HG02571 (cell line): ENCODE measurements around the gene PHAF1.
A peak's percentile ranks its signal among the peaks of the same experiment; 100 is the strongest.

Experiments used
- ATAC-seq: cut with Tn5 transposase; IDR thresholded peaks from one replicate; pipeline ENCODE4 v1.9.1; 2021; ENCODE audit warnings: mild to moderate bottlenecking, moderate library complexity; ENCODE audit not compliant: unreplicated experiment

PHAF1 gene

DNA sequence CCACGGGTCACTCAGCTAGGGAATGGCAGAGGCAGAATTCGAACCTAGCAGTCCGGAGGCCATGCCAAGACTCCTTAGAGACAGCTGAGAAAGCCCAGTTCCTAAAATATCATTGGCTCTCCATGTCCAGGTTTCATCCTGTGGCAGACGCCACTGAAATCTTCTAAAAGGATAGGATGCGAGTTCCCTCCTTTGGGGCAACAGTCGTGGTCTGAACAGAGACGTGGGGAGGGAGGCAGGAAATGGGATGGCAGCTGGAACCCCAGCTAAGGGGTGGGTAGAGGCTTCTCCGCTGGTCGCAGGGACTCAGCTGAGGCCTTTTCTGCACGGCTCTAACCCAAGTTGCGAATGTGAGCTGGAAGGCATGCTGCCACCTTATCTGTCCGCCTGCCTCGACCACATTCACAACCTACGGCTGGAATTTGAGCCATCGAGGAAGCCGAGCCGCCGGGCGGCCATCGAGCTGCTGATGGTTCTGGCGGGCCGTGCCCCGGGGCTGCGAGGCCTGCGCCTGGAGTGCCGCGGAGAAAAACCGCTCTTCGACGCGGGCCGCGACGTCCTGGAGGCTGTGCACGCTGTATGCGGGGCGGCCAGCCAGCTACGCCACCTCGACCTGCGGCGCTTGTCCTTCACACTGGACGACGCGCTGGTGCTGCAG is 52.9 kb downstream of the PHAF1 start:
- ATAC-seq = no peak

DNA sequence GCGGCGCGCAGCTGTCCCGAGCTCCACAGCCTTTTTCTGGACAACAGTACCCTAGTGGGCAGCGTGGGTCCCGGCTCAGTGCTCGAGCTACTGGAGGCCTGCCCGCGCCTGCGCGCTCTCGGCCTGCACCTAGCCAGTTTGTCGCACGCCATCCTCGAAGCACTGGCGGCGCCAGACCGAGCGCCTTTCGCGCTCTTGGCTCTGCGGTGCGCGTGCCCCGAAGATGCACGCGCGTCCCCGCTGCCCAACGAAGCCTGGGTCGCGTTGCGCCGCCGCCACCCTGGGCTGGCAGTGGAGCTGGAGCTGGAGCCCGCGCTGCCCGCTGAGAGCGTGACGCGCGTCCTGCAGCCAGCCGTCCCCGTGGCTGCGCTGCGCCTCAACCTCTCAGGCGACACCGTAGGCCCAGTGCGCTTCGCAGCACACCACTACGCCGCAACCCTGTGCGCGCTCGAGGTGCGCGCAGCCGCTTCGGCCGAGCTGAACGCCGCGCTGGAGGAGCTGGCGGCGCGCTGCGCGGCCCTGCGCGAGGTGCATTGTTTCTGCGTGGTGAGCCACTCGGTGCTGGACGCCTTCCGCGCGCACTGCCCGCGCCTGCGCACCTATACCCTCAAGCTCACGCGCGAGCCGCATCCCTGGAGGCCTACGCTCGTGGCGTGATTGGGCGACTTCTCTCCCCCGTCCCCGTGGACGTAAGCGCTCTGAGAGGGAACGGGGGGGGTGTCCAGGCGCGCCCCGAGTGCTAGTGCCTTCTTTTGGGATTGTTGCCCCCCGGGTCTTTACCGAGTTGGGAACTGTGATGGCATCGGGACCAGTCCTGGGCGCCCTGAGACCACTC is 53.6 kb downstream of the PHAF1 start:
- no peak for ATAC-seq

DNA sequence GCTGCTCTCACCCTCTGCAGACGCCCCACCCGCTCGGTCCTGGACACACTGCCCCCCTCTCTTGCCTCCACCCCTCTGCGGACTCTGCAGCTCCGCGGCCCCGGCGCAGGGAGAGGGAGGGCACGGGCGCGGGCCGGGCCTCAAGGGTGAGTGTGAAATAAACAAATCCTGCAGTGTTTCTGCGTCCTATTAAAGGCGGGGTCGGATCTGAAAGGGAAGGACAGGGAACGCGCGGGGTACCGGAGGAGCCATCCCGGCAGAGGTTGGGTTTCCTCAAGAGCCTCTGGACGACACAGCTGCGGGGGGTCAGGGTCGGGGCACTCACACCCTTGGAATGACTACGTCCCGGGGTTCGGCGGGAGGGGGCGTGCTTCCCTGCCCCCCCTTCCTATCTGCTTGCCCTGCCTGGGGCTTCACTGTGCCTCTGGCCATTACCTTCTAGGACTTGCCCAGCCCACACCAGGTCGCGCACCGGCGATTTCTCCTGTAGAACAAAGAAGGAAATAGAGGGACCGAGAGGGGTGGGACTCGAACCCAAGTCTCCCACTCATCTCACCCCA is 54.3 kb downstream of the PHAF1 start:
- no peak for ATAC-seq

DNA sequence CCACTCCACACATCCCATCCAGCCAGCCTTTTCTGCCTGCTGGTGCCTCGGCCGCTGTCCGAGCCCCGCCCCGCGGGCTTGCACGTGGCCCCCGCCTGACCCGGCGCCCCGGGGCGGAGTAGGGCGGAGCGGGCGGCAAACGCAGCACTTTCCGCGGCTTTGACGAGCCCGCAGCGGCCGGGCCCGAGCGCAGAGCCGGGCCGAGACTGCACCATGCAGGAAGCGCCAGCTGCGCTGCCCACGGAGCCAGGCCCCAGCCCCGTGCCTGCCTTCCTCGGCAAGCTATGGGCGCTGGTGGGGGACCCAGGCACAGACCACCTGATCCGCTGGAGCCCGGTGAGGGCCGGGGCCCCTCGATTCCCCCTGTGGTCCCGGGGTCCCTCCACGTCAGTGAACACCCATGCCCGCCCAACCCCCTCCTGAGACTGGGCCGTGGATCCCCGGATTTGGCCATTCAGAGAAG is 54.9 kb downstream of the PHAF1 start, which contains the start of gene HSF4:
TSS of gene HSF4 (plus strand) at position 147 of the 463 bp plus-strand sequence. CDS start at position 214, 67 bp downstream.
- no peak for ATAC-seq

DNA sequence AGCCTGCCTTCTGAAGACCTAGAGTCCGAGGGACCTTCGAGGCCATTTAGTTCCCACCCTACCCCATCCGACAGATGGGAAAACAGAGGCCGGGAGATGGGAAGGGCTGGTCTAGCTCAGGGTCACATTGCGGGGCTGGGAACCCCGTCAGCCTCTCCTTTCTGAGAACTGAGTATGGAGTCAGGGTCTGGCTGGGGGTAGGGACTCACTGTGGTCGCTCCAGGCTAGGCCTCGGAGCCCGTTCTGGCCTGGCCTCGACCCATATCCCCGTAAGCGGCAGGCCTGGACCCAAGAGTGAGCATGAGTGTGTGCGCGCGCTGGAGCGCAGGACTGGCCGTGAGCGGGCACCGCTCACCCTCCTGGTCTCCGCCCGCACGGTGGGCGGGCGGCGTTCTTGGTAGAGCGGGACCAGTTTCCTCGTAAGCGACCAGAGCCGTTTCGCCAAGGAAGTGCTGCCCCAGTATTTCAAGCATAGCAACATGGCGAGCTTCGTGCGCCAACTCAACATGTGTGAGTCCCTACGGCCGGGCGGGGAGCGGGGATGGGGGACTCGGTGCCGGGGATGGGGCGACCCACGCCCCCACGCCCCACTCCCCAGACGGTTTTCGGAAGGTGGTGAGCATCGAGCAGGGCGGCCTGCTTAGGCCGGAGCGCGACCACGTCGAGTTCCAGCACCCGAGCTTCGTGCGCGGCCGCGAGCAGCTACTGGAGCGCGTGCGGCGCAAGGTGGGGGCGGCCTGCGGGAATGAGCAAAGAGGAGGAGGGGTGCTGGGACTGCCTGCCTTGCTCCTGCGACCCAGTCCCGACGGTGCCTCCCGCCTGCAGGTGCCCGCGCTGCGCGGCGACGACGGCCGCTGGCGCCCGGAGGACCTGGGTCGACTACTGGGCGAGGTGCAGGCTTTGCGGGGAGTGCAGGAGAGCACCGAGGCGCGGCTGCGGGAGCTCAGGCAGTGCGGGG is 55.7 kb downstream of the PHAF1 start:
- no peak for ATAC-seq

DNA sequence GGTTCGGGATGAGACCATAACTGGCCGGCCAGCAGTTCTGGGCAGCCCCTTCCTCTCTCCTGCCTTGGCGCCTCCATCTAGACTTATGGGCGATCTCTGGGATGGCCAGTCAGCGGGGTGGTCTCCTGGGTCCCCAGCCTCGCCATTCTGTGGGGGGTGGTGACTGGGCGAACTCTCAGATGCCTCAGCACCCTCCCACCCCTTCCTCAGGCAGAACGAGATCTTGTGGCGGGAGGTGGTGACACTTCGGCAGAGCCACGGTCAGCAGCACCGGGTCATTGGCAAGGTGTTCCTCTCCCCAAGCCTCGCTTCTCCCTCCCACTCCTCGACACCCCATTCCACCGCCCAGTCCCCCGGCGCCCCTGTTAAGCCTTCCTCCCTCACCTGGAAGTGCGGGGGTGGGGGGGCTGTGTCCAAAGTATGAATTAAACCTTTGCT is 56.4 kb downstream of the PHAF1 start:
- ATAC-seq = no peak

DNA sequence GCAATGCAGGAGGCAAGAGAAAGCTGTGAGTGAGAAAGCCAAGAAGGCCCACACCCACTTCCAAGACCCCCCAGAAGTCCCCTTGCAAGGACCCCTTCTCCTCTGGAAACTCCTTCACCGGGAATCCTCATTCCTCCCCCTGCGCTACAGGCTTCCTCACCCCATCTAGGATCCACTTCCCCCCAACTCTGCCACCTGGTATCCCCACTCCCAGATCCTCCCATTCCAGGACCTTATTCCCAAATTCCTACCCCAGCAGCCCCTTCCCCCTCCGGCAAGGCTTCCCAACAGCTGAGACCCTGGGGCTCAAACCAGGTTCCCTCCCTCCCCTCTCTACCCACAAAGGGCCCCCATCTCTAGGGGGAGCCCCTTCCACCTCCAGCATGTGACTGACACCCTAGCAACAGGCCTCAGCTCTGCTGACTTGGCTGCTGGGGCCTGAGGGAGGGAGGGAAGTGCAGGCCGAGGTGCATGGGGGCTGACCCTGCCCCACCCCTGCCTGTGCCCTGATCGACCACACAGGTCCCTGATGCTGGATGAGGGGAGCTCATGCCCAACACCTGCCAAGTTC is 56.9 kb downstream of the PHAF1 start:
- no peak for ATAC-seq

DNA sequence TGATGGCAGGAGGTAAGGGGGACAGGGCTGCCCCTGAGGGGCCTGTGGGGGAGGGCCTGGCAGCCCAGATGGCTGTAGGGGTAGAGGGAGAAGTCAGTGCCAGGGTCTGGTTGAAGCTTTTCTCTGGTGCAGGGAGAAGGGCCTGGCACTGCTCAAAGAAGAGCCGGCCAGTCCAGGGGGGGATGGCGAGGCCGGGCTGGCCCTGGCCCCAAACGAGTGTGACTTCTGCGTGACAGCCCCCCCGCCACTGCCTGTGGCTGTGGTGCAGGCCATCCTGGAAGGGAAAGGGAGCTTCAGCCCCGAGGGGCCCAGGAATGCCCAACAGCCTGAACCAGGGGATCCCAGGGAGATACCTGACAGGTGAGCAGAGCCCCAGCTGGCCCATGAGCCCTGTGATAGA is 57.8 kb downstream of the PHAF1 start:
- ATAC-seq = no peak

DNA sequence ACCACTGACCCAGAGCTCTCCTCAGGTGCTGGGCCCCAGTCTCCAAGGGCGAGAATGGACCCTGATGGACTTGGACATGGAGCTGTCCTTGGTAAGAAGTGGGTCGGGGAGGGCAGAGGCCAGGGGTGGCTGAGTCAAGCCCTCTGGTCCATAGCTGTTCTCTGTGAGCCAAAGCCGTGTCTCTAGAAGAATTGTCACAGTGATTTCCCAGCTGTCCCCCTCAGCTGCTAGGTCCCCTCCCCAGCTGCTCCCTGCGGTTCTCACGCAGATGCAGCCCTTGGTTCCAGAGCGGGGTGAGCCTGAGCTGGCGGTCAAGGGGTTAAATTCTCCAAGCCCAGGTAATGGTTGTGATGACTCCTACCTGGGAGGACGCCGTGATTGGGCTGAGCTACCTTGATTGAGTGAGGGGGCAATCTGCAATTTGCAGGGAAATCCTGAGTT is 59.3 kb downstream of the PHAF1 start:
- no peak for ATAC-seq

DNA sequence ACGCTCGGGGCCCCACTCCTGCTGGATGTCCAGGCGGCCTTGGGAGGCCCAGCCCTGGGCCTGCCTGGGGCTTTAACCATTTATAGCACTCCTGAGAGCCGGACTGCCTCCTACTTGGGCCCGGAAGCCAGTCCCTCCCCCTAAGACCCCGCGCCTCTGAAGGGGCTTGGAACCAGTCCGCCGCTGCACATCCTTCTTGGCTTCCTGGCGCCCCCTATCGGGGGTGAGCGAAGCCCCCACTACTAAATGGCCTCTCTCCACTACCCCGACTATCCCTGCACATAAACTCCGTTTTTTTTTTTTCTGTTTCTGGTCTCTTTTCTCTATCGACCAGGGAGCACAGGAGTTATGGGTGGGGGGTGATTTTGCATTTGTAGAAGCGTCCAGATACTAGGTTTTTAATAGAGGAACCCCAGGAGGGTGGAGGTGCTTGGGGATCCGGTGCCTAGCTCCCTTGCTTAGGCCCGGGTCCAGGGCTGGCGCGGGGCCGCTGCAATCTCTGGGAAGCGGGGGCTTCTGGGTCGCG is 60.0 kb downstream of the PHAF1 start:
- ATAC-seq = no peak

DNA sequence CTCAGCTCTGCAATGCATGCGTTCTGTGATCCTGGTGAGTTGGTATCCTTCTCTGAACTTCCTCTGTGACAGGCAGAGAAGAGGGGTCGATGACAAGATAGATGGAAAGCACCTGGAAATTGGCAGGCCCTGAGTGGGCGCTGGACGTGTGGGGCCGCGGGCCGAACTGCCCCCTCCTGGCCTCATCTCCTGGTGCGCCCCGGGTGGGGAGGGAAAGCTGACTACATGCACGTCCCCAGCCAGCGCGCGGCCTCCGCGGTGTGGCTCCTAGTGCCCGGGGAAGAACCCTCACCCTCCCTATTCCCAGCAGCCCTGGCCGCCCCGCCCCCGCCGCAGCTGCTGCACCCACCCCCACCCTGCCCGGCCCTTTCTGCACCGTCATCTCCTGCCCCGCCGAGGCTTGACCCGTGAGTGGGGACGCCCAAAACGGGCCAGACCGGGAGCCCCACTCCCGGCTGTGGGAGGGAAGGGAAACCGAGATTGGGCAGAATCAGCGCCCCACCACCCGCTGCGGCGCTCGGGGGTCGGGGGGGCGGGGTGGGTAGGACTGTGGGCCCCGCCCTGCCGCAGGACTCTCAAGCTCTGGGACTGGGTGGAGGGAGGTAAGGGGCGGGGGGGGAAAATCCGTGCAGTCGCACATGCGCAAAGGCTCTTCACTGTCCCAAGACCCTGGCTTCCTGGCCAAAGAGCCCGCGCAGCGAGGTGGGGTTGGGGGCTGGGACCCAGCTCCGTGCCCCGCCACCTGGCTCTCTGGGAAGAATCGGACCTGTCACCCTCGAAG is 60.6 kb downstream of the PHAF1 start, which contains the start of gene NOL3:
TSS of gene NOL3 (plus strand) at position 371 of the 781 bp plus-strand sequence.
- peak; percentile 46 for ATAC-seq

DNA sequence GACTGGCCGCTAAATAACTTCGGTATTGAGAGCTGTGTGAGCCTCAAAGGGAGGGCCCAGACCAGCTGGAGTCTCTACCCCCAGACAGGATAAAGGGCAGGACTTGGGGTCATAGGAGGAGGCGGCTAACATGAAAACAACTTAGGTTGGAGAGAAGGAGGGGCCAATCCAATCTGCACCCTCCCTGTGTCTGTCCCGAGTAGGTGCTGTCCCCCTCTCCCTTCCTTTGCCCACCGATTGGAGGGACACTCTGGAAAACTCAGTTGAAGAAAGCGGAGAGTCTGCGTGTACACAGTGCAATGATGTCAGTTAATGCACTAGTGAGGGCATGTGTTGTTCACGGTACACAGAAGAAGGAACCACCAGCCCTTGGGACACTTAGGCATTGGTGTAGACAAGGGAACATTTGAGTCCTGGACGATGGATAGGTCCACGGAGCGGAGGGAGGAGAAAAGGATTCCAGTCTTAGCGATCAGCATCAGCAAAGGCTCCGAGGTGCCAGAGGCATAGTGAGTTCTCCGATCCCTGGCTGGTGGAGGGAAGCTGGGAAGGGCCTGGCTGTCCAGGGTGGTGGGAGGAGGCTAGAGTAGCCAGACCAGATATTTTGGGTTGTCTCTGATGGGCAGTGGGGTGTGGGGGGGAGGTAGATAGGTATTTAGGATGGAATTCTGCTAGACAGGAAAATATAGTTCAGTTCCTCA is 61.4 kb downstream of the PHAF1 start:
- ATAC-seq = no peak

DNA sequence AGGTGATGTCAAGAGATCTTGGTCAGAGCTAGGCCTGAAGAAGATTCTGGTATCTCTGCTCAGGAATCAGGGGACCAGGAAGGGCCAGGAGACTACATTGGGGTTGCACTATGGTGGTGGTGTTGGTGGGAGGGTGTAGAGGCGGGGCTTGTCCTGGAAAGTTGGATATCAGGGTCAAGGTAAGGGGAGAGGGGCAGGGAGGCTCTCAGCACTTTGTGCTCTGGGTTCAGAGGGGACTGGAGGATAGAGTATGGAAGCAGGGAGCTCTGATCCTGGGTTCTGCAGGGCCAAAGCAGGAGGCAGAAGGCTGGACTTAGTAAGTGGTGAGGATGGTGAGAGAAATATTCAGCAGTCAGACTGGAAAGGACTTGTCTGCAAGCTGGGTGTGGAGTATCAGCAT is 63.6 kb downstream of the PHAF1 start:
- ATAC-seq = no peak

DNA sequence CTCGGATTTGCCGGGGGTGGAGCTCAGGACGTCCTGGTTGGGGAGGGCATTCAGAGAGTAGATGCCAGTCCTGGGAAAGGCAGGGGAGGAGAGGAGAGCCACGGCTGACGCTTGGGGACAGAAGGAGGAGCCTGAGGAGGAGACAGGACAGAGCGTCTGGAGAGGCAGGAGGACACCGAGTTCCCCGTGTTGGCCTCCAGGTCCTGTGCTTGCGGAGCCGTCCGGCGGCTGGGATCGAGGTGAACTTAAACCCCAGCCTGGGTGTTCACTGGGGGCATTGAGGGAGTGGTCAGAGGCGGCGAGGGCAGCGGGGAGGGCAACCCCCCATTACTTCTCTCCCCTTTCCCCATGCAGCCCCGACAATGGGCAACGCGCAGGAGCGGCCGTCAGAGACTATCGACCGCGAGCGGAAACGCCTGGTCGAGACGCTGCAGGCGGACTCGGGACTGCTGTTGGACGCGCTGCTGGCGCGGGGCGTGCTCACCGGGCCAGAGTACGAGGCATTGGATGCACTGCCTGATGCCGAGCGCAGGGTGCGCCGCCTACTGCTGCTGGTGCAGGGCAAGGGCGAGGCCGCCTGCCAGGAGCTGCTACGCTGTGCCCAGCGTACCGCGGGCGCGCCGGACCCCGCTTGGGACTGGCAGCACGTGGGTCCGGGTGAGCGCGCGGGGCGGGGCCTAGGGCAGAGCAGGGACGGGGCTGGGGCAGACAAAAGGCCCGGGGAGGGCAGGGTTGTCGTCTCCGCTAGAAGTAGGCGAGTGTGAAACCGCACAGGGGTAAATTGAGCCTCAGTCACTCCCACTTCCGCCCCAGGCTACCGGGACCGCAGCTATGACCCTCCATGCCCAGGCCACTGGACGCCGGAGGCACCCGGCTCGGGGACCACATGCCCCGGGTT is 64.3 kb downstream of the PHAF1 start:
- ATAC-seq = no peak

DNA sequence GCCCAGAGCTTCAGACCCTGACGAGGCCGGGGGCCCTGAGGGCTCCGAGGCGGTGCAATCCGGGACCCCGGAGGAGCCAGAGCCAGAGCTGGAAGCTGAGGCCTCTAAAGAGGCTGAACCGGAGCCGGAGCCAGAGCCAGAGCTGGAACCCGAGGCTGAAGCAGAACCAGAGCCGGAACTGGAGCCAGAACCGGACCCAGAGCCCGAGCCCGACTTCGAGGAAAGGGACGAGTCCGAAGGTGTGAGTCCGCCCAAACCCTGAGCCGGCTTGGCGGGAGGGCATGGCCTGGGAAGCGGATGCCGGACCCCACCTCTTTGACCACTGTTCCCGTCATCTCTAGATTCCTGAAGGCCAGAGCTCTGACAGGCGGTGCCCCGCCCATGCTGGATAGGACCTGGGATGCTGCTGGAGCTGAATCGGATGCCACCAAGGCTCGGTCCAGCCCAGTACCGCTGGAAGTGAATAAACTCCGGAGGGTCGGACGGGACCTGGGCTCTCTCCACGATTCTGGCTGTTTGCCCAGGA is 65.0 kb downstream of the PHAF1 start:
- no peak for ATAC-seq

DNA sequence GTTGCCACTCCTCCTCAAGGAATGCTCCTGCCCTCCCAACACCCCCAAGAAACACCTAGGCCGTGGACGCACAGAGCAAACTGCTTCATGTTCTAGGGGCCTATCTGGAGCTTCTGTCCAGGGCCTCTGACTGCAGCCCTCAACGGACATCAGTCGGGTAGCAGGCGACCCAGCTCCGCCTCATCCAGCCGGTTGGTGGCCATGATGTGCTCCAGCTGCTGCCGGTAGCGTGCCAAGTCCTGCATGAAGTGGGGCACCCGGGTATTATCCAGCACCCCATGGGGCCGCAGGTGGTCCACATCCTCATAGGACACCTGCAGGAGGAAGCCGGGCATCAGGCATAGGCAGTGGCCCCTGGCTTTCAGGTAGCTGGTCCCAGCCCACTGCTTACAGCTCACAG is 66.9 kb downstream of the PHAF1 start:
- no peak for ATAC-seq
